SU-DHL-6 (cell line): ENCODE data around the gene LRRC14B.

Experiments used
- H2AFZ ChIP-seq: fragments of 200-600 bp; sonication (generic); 2 replicates; pipeline ENCODE4 v1.6.1; 2014; ENCODE audit warnings: low read depth, mild to moderate bottlenecking, moderate library complexity, mixed read lengths, antibody characterized with exemption, low read length; ENCODE audit not compliant: severe bottlenecking
- H3F3A ChIP-seq: fragments of 200-600 bp; shearing (Covaris generic); 2 replicates; pipeline ENCODE4 v1.6.0; 2016; ENCODE audit warnings: antibody characterized with exemption, mild to moderate bottlenecking; ENCODE audit not compliant: insufficient read depth
- H3K27ac ChIP-seq: fragments of 200-600 bp; sonication (generic); 2 replicates; pipeline ENCODE4 v1.5.1; 2016; ENCODE audit warnings: low read depth, mild to moderate bottlenecking, low read length, moderate library complexity, mixed read lengths
- H3K27me3 ChIP-seq: fragments of 200-600 bp; sonication (generic), shearing (Covaris generic); 2 replicates; pipeline ENCODE4 v1.6.0; 2014; ENCODE audit warnings: mild to moderate bottlenecking, low read length
- H3K36me3 ChIP-seq: fragments of 200-600 bp; sonication (generic); 2 replicates; pipeline ENCODE4 v1.6.1; 2014; ENCODE audit warnings: mild to moderate bottlenecking, low read length, mixed read lengths
- H3K4me2 ChIP-seq: fragments of 300-600, 200-600 bp; shearing (Covaris generic), sonication (generic); 2 replicates; pipeline ENCODE4 v1.6.0; 2014; ENCODE audit warnings: low read length, low read depth, mild to moderate bottlenecking; ENCODE audit not compliant: poor library complexity, severe bottlenecking
- H3K4me3 ChIP-seq: fragments of 200-600 bp; sonication (generic); 2 replicates; pipeline ENCODE4 v1.5.1; 2014; ENCODE audit warnings: antibody characterized with exemption, low read length, mild to moderate bottlenecking, mixed read lengths; ENCODE audit not compliant: insufficient read depth, poor library complexity, severe bottlenecking
- H3K79me2 ChIP-seq: fragments of 200-600 bp; sonication (generic); 2 replicates; pipeline ENCODE4 v1.6.1; 2014; ENCODE audit warnings: mild to moderate bottlenecking, low read length, moderate library complexity; ENCODE audit not compliant: insufficient read depth
- H3K9ac ChIP-seq: fragments of 200-600 bp; sonication (generic); 2 replicates; pipeline ENCODE4 v1.7.0; 2014; ENCODE audit warnings: mild to moderate bottlenecking, low read length
- H3K9me2 ChIP-seq: fragments of 200-600 bp; sonication (generic); replicated peaks from 2 replicates; pipeline ENCODE4 v1.6.1; 2014; ENCODE audit warnings: low read length; ENCODE audit not compliant: insufficient read depth
- H3K9me3 ChIP-seq: fragments of 200-600 bp; sonication (generic); 2 replicates; pipeline ENCODE4 v1.6.1; 2014; ENCODE audit warnings: low read length, mixed read lengths; ENCODE audit not compliant: insufficient read depth
- H4K20me1 ChIP-seq: fragments of 200-600 bp; sonication (generic); 2 replicates; pipeline ENCODE4 v1.6.1; 2014; ENCODE audit warnings: low read depth, mild to moderate bottlenecking, antibody characterized with exemption, low read length, moderate library complexity, mixed read lengths
- EZH2phosphoT487 ChIP-seq: fragments of 200-600 bp; sonication (generic), shearing (Covaris generic); conservative IDR thresholded peaks from 2 replicates; pipeline ENCODE4 v1.6.1; 2018; ENCODE audit warnings: mild to moderate bottlenecking, antibody characterized with exemption, low read length, moderate library complexity, mixed read lengths
- TF ChIP-seq, protein P1 (sequence below): fragments of 200-600 bp; sonication (generic); IDR thresholded peaks from one replicate; pipeline ENCODE4 v1.5.1; 2017; ENCODE audit warnings: antibody characterized with exemption, mild to moderate bottlenecking, low read length, moderate library complexity; ENCODE audit not compliant: insufficient read depth, poor library complexity, severe bottlenecking

The LRRC14B gene

DNA sequence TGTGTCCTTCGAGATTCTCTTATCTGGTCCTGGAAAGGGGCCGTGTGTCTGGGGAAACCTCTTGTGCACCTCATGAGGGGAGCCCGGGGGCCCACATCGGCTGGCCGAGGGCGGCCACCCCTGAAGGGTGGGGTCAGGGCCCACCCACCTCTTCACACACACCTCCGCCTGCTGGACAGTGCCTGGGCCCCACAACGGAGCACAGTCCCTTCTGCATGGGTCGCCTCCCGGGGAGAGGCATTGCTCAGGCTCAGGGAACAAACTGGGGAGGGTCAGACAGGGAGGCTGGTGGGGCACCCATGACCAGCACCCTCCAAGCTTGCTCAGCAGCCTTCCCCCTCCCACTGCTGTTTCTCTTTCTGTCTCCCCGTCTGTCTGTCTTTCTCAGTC, 1.3 kb upstream of the LRRC14B start:
- no peak for TF ChIP-seq EZH2phosphoT487
- TF ChIP-seq, protein P1, sequence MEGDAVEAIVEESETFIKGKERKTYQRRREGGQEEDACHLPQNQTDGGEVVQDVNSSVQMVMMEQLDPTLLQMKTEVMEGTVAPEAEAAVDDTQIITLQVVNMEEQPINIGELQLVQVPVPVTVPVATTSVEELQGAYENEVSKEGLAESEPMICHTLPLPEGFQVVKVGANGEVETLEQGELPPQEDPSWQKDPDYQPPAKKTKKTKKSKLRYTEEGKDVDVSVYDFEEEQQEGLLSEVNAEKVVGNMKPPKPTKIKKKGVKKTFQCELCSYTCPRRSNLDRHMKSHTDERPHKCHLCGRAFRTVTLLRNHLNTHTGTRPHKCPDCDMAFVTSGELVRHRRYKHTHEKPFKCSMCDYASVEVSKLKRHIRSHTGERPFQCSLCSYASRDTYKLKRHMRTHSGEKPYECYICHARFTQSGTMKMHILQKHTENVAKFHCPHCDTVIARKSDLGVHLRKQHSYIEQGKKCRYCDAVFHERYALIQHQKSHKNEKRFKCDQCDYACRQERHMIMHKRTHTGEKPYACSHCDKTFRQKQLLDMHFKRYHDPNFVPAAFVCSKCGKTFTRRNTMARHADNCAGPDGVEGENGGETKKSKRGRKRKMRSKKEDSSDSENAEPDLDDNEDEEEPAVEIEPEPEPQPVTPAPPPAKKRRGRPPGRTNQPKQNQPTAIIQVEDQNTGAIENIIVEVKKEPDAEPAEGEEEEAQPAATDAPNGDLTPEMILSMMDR, result no peak
- Histone ChIP-seq H3K36me3 (no peaks in the 10 kb centered on the region), H2AFZ (no peak overlapping the region), H3K27ac (no peak overlapping the region), H3K4me2 (no peak overlapping the region), H3K27me3 (no peaks in the 10 kb centered on the region), H3K9me2 (no peaks in the 10 kb centered on the region), H3K79me2 (no peaks in the 10 kb centered on the region), H3K9me3 (no peaks in the 10 kb centered on the region), H4K20me1 (no peaks in the 10 kb centered on the region), H3K4me3 (no peak overlapping the region), H3K9ac (no peak overlapping the region), H3F3A (no peaks in the 10 kb centered on the region)

DNA sequence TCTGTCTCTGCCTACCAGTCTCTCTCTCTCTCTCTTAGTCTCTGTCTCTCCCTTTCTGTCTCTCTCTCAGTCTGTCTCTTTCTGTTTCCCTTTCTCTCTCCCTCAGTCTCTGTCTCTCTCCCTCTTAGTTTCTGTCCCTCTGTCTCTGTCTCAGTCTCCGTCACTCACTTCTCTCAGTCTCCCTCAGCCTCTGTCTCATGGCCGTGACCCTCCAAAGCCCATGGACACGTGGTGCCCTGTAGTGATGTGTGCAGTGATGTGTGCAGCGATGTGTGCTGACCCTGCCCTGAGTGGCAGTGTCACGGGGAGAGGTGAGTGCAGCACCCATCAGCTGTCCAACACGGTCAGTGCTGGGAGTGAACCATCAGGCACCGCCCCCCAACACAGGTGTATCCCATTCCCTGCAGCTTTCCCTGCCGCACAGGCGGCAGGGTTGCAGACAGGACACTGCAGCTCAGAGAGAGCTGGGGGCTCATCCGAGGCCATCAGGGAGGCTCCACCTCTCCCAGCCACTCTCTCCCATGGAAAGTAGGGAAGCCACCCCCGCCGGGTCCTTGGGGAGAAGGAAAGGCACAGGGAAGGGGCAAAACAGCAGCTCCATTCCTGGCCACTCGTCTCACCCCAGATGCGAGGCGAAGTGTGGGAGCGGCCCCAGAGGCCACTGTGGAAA, 794 bp upstream of the LRRC14B start:
- Histone ChIP-seq H3K4me2 (no peak overlapping the region), H3F3A (no peaks in the 10 kb centered on the region), H3K27me3 (no peaks in the 10 kb centered on the region), H2AFZ (no peak overlapping the region), H3K4me3 (no peak overlapping the region), H3K27ac (no peak overlapping the region), H4K20me1 (no peaks in the 10 kb centered on the region), H3K79me2 (no peaks in the 10 kb centered on the region), H3K9me2 (no peaks in the 10 kb centered on the region), H3K36me3 (no peaks in the 10 kb centered on the region), H3K9me3 (no peaks in the 10 kb centered on the region), H3K9ac (no peak overlapping the region)
- TF ChIP-seq, protein P1, result no peak
- no peak for TF ChIP-seq EZH2phosphoT487

DNA sequence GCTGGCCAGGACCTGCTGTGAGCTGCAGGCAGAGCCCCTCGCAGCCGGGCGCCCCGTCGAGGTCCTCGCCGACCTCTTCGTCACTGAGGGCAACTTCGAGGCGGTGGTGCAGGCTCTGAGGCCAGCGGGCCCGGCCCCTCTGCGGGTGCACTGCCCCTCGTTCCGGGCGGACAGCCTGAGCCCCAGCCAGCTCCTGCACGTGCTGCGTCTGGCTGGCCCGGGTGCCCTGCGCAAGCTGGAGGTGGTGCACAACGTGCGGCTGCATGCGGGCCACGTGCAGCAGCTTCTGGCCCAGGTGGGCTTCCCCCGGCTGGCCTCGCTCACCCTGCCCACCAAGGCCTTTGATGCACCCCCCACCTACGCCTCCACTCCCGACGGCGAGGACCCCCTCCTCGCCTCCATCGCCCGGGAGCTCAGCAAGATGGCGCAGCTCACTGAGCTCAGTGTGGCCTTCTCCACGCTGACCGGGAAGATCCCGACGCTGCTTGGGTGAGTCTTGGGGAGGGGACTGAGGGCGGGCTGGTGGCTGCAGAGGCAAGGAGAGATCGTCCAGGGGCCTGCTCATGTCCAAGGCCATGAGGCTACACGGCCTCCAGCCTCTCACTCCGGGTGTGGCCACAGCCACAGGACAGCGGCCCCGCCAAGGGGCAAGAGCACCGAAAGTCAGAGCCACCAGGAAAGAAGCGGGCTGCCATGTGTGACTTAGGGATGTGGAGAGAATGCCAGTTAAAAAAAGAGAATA, 825 bp downstream of the LRRC14B start:
- no peaks in the 10 kb centered on the region for H3K9me3 ChIP-seq
- no peak overlapping the region for H3K4me3 ChIP-seq
- H3K4me2 ChIP-seq, result no peak overlapping the region
- TF ChIP-seq, protein P1, result no peak
- TF ChIP-seq EZH2phosphoT487, result no peak
- H3K79me2 ChIP-seq, result no peaks in the 10 kb centered on the region
- H3K9ac ChIP-seq, result no peak overlapping the region
- H3F3A ChIP-seq, result no peaks in the 10 kb centered on the region
- no peaks in the 10 kb centered on the region for H3K27me3 ChIP-seq
- no peaks in the 10 kb centered on the region for H4K20me1 ChIP-seq
- H3K27ac ChIP-seq, result no peak overlapping the region
- H3K9me2 ChIP-seq, result no peaks in the 10 kb centered on the region
- no peaks in the 10 kb centered on the region for H3K36me3 ChIP-seq
- H2AFZ ChIP-seq, result no peak overlapping the region
